ENCODE results near the gene NAGS. TPM values are rescaled to one million over a fixed set of nuclear protein-coding genes. Genes with fewer than 3 reads are reported as not detected.

The NAGS gene
- polyA plus RNA-seq, 1 of the 3 experiments (the other 2 are of a cell fraction) = 1.7 TPM

DNA sequence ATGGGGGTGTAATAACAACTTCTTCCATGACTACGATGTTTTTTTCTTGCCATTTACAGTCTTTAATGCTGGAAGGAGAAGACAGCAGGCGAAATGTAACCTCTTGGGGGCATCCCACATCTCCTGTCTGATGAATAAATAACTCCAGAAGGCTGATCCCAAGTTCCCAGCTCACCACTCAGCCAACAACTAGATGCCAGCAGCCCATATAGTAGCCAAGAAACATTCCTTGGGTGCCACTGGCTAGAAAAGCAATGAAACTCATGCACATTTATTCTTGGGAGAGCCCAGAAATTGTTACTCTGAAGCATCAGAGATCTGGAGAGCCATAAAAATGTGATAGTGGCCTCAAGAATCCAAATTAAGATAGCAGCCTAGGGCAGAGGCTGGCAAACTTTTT, 33.0 kb downstream of the NAGS start:
- Histone ChIP-seq H3K9me3 (no peaks in the 10 kb centered on the region), H3K27ac (ENCODE audit: low read depth in 2 of 2, low read length in 1 of 2) (no peak overlapping the region), H3K4me1 (ENCODE audit: control insufficient read depth in 1 of 2, insufficient read depth in 2 of 2, low read depth in 1 of 2, low read length in 1 of 2) (peaks cover 0 to 7% of the 10 kb centered on the region in 2 experiments; a peak in 2 of 4 replicates), H3K27me3 (ENCODE audit: insufficient read depth) (no peaks in the 10 kb centered on the region), H3K9ac (no peak overlapping the region), H4K20me1 (ENCODE audit: insufficient read depth) (peaks cover 24% of the 10 kb centered on the region), H3K36me3 (replicated peaks in 1 of 2; ENCODE audit: control insufficient read depth in 1 of 2, insufficient read depth in 2 of 2, low read length in 1 of 2) (peaks cover 33 to 43% of the 10 kb centered on the region in 2 experiments), H3F3A (replicated peaks; ENCODE audit: insufficient read depth) (peaks cover 9% of the 10 kb centered on the region), H3K79me2 (ENCODE audit: insufficient read depth) (peaks cover 46% of the 10 kb centered on the region), H3K4me3 (ENCODE audit: low read depth in 2 of 2, low read length in 1 of 2) (no peak overlapping the region), H2AFZ (ENCODE audit: low read depth) (no peak overlapping the region), H3K9me2 (no peaks in the 10 kb centered on the region), H3K4me2 (no peak overlapping the region)
- no peak for DNase-seq
- CTCF ChIA-PET = interaction anchor here (2.1 kb wide), 1 partner anchor 94 kb away, joined by 6 read pairs; no protein-coding TSS in a partner anchor
- 94% methylated on average over 2 of the region's 2 CpGs for WGBS (ENCODE audit: low lambda C conversion rate)
- POLR2A ChIA-PET = no interaction called here
- TF ChIP-seq SIN3A (IDR thresholded peaks at IDR 0.05; ENCODE audit: borderline replicate concordance, low read depth, low read length) (no peak), RCOR1 (IDR thresholded peaks at IDR 0.05; ENCODE audit: low read length) (no peak), NRF1 (IDR thresholded peaks at IDR 0.05; ENCODE audit: low read depth, low read length) (no peak), TAF1 (IDR thresholded peaks at IDR 0.05; ENCODE audit: borderline replicate concordance, low read depth, low read length) (no peak), FOXM1 (IDR thresholded peaks at IDR 0.05; ENCODE audit: low read depth) (no peak), RAD21 (IDR thresholded peaks at IDR 0.05; ENCODE audit: low read length) (no peak), GABPA (IDR thresholded peaks at IDR 0.05; ENCODE audit: low read depth) (no peak), ELF1 (IDR thresholded peaks at IDR 0.05) (no peak), FOXJ3 (CRISPR knock-in tag; IDR thresholded peaks at IDR 0.05) (no peak), YY1 (IDR thresholded peaks at IDR 0.05; ENCODE audit: low read depth) (no peak), MEF2A (IDR thresholded peaks at IDR 0.05; ENCODE audit: borderline replicate concordance, low read depth) (no peak), MXI1 (IDR thresholded peaks at IDR 0.05; ENCODE audit: low read depth, low read length) (no peak), RXRA (IDR thresholded peaks at IDR 0.05; ENCODE audit: borderline replicate concordance, low read depth) (no peak), EP300 (IDR thresholded peaks at IDR 0.05; ENCODE audit: borderline replicate concordance in 1 of 2, low read depth in 1 of 2, low read length in 1 of 2) (no peak)
- TF ChIP-seq, protein P1, sequence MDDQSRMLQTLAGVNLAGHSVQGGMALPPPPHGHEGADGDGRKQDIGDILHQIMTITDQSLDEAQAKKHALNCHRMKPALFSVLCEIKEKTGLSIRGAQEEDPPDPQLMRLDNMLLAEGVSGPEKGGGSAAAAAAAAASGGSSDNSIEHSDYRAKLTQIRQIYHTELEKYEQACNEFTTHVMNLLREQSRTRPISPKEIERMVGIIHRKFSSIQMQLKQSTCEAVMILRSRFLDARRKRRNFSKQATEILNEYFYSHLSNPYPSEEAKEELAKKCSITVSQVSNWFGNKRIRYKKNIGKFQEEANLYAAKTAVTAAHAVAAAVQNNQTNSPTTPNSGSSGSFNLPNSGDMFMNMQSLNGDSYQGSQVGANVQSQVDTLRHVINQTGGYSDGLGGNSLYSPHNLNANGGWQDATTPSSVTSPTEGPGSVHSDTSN (IDR thresholded peaks at IDR 0.05) = no peak
- TF ChIP-seq, protein P2, sequence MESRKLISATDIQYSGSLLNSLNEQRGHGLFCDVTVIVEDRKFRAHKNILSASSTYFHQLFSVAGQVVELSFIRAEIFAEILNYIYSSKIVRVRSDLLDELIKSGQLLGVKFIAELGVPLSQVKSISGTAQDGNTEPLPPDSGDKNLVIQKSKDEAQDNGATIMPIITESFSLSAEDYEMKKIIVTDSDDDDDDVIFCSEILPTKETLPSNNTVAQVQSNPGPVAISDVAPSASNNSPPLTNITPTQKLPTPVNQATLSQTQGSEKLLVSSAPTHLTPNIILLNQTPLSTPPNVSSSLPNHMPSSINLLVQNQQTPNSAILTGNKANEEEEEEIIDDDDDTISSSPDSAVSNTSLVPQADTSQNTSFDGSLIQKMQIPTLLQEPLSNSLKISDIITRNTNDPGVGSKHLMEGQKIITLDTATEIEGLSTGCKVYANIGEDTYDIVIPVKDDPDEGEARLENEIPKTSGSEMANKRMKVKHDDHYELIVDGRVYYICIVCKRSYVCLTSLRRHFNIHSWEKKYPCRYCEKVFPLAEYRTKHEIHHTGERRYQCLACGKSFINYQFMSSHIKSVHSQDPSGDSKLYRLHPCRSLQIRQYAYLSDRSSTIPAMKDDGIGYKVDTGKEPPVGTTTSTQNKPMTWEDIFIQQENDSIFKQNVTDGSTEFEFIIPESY (IDR thresholded peaks at IDR 0.05; ENCODE audit: borderline replicate concordance, low read depth) = no peak
- TF ChIP-seq, protein P3, sequence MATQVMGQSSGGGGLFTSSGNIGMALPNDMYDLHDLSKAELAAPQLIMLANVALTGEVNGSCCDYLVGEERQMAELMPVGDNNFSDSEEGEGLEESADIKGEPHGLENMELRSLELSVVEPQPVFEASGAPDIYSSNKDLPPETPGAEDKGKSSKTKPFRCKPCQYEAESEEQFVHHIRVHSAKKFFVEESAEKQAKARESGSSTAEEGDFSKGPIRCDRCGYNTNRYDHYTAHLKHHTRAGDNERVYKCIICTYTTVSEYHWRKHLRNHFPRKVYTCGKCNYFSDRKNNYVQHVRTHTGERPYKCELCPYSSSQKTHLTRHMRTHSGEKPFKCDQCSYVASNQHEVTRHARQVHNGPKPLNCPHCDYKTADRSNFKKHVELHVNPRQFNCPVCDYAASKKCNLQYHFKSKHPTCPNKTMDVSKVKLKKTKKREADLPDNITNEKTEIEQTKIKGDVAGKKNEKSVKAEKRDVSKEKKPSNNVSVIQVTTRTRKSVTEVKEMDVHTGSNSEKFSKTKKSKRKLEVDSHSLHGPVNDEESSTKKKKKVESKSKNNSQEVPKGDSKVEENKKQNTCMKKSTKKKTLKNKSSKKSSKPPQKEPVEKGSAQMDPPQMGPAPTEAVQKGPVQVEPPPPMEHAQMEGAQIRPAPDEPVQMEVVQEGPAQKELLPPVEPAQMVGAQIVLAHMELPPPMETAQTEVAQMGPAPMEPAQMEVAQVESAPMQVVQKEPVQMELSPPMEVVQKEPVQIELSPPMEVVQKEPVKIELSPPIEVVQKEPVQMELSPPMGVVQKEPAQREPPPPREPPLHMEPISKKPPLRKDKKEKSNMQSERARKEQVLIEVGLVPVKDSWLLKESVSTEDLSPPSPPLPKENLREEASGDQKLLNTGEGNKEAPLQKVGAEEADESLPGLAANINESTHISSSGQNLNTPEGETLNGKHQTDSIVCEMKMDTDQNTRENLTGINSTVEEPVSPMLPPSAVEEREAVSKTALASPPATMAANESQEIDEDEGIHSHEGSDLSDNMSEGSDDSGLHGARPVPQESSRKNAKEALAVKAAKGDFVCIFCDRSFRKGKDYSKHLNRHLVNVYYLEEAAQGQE (IDR thresholded peaks at IDR 0.05; ENCODE audit: low read depth, low read length) = no peak
- TF ChIP-seq, protein P4, sequence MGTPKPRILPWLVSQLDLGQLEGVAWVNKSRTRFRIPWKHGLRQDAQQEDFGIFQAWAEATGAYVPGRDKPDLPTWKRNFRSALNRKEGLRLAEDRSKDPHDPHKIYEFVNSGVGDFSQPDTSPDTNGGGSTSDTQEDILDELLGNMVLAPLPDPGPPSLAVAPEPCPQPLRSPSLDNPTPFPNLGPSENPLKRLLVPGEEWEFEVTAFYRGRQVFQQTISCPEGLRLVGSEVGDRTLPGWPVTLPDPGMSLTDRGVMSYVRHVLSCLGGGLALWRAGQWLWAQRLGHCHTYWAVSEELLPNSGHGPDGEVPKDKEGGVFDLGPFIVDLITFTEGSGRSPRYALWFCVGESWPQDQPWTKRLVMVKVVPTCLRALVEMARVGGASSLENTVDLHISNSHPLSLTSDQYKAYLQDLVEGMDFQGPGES (IDR thresholded peaks at IDR 0.05; ENCODE audit: low read depth, low read length) = no peak
- TF ChIP-seq, protein P5, sequence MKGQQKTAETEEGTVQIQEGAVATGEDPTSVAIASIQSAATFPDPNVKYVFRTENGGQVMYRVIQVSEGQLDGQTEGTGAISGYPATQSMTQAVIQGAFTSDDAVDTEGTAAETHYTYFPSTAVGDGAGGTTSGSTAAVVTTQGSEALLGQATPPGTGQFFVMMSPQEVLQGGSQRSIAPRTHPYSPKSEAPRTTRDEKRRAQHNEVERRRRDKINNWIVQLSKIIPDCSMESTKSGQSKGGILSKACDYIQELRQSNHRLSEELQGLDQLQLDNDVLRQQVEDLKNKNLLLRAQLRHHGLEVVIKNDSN (IDR thresholded peaks at IDR 0.05; ENCODE audit: borderline replicate concordance, low read depth) = no peak
- TF ChIP-seq, protein P6, sequence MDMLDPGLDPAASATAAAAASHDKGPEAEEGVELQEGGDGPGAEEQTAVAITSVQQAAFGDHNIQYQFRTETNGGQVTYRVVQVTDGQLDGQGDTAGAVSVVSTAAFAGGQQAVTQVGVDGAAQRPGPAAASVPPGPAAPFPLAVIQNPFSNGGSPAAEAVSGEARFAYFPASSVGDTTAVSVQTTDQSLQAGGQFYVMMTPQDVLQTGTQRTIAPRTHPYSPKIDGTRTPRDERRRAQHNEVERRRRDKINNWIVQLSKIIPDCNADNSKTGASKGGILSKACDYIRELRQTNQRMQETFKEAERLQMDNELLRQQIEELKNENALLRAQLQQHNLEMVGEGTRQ (IDR thresholded peaks at IDR 0.05; ENCODE audit: borderline replicate concordance, low read depth, low read length) = no peak

Data from SK-N-SH (cell line).